GM06990 (cell line): ENCODE data around the gene STAC3.

Experiments
- DNase-seq: peaks from one replicate; pipeline ENCODE4 v3.0.0-alpha.2; 2011; ENCODE audit not compliant: insufficient read length; ENCODE audit errors: extremely low read depth
- H3K27me3 ChIP-seq: replicated peaks from 2 replicates; pipeline ENCODE4 v1.6.0; 2011; ENCODE audit warnings: low read length; ENCODE audit not compliant: control insufficient read depth, insufficient read depth
- H3K36me3 ChIP-seq: 2 replicates; pipeline ENCODE4 v1.5.1; 2011; ENCODE audit warnings: low read length; ENCODE audit not compliant: control insufficient read depth, insufficient read depth
- H3K4me3 ChIP-seq: replicated peaks from 2 replicates; pipeline ENCODE4 v1.5.1; 2011; ENCODE audit warnings: low read depth, mild to moderate bottlenecking, control low read depth, low read length
- TF ChIP-seq, protein P1 (sequence below): IDR thresholded peaks from 2 replicates; pipeline ENCODE4 v1.5.1; 2011; ENCODE audit warnings: low read length, control low read depth, mild to moderate bottlenecking, inconsistent platforms; ENCODE audit not compliant: insufficient read depth, poor library complexity, severe bottlenecking

The STAC3 gene

DNA sequence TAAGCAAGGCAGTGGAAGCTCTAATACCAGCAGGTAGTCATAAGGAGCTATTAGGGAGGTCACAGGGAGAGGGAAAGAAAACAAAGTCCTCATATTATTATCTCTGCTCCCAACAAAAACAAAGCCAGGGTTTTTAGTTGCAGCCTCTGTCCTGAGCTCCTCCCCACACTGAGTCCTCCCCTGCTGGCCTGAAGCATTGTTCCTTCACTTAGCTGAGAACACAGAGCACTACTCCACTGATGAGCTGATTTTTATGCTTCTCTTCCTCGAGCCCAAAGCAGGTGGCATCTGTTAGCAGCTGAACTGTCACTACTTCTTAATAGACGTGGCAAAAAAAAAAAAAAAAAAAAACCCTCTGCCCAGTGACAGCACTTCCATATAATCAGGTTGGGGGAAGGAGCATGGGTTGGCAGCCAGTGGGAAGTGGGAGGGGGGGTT lies 10.5 kb upstream of the STAC3 start:
- no peak for DNase-seq
- Histone ChIP-seq H3K27me3 (no peaks in the 10 kb centered on the region), H3K36me3 (peaks cover 16% of the 10 kb centered on the region), H3K4me3 (no peak overlapping the region)
- TF ChIP-seq, protein P1, sequence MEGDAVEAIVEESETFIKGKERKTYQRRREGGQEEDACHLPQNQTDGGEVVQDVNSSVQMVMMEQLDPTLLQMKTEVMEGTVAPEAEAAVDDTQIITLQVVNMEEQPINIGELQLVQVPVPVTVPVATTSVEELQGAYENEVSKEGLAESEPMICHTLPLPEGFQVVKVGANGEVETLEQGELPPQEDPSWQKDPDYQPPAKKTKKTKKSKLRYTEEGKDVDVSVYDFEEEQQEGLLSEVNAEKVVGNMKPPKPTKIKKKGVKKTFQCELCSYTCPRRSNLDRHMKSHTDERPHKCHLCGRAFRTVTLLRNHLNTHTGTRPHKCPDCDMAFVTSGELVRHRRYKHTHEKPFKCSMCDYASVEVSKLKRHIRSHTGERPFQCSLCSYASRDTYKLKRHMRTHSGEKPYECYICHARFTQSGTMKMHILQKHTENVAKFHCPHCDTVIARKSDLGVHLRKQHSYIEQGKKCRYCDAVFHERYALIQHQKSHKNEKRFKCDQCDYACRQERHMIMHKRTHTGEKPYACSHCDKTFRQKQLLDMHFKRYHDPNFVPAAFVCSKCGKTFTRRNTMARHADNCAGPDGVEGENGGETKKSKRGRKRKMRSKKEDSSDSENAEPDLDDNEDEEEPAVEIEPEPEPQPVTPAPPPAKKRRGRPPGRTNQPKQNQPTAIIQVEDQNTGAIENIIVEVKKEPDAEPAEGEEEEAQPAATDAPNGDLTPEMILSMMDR, result no peak

GRCh38 chr12:57260366-57260765 lies 9.4 kb upstream of the STAC3 start:
- TF ChIP-seq, protein P1, result no peak
- no peak for DNase-seq
- Histone ChIP-seq H3K27me3 (no peaks in the 10 kb centered on the region), H3K4me3 (no peak overlapping the region), H3K36me3 (peaks cover 19% of the 10 kb centered on the region)

DNA sequence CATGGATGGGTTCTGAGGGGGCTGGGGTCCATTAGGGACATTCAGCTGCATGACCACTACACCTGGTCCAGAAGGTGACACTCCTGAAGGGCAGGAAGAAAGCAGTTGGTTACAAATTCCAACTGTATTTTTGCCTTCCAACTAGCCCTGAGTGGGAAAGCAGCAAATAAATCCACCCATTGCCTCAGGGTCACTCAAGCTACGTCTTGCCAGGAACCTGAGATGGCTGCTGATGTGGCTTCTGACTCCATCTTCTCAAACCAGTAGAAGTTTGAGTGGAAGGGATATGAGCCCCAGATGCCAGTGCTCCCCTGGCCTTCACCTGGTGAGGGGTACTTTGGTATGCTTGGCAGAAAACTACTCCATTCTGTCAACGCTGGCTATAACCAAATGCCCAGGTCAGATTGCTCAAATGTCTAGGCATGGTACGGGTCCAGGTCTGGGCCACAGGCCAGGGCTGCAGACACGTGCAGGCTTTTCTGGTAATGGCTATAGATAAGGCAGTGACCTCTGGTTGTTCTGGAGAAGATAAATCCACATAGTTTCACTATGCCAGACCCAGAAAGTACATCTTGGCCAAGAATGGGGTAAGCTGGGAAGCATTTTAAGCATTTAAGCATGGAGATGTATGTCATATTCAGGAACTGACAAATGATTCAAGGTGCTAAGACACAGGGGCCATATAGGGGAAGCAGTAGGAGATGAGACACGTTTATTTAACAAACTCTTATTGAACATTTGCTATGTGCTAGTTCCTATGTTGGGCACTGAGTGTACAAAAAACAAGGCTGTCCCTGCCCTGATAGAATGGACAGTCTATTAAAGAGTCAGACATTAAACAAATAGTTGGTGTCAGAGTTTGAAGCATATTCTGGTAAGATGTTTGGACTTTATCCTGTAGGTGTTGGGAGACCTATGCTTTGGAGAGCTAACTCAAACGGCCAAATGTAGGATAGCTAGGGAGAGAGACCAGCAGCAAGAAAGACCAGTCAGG lies 8.3 kb upstream of the STAC3 start:
- H3K27me3 ChIP-seq, result no peaks in the 10 kb centered on the region
- H3K36me3 ChIP-seq, result peaks cover 19% of the 10 kb centered on the region
- H3K4me3 ChIP-seq, result no peak overlapping the region
- no peak for DNase-seq
- TF ChIP-seq, protein P1, result no peak

DNA sequence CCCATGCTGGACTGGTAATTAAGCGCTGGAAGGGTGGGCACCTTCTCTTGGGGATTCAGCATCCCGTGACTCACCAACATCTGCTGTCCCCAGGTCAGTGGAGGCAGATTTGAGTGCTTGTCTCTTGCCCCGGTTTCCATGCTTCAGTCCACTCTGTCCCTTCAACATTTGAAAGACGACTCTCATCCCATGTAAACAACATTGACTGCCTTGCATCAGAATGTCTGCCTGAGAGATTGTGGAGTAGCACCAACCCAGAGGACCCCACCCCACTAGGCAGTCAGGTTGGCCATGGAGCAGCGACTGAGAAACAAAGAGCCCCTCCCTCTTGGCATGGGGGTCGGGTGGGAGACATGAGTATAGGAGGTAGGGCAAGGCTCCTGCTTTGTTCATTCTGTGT lies 4.9 kb upstream of the STAC3 start:
- H3K36me3 ChIP-seq, result peaks cover 19% of the 10 kb centered on the region
- no peaks in the 10 kb centered on the region for H3K27me3 ChIP-seq
- DNase-seq, result no peak
- no peak overlapping the region for H3K4me3 ChIP-seq
- TF ChIP-seq, protein P1, result no peak

DNA sequence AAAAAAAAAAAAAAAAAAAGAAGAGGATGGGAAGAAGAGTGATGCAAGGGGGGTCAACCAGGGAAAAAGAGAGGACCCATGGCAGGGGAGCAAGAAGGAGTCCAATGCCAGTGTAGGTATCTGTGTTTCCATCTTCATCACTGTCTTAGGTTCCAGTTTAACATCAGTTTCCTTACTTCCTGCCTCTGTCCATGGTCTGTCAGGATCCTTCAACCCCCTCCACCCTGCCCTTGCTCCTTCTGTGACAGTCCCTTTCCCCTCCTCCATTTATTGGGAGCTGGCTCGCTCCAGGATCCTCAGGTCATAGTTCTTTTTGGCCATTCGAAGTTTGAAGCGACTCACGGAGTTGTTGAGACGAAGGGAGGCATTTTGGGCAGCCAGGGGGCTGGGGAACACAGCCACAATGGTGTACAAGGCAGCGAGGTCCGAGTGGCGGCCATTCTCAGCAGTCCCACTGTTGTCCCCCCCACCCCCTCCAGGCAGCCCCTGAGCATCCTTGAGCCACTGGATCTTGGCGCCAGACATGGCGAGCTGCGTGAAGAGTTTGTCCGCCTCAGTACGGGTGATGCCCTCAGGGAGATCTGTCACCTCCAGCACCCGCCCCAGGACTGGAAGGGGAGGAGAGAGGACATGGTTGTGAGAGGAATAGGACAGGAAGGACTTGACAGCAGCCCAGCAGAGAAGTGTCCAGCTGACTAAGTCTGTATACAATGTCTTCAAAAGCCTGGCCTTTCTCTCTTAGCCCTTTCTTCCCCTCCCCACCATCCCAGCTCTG lies 3.7 kb upstream of the STAC3 start:
- H3K27me3 ChIP-seq, result no peaks in the 10 kb centered on the region
- no peak overlapping the region for H3K4me3 ChIP-seq
- DNase-seq, result no peak
- H3K36me3 ChIP-seq, result peaks cover 14% of the 10 kb centered on the region
- TF ChIP-seq, protein P1, result no peak
